ENCODE results near the gene MET.
"Not testable (repeated sequence)": the region's sequence is repeated elsewhere in the genome, so short reads cannot be mapped to it uniquely, and the experiment has no call there.

MET gene

DNA sequence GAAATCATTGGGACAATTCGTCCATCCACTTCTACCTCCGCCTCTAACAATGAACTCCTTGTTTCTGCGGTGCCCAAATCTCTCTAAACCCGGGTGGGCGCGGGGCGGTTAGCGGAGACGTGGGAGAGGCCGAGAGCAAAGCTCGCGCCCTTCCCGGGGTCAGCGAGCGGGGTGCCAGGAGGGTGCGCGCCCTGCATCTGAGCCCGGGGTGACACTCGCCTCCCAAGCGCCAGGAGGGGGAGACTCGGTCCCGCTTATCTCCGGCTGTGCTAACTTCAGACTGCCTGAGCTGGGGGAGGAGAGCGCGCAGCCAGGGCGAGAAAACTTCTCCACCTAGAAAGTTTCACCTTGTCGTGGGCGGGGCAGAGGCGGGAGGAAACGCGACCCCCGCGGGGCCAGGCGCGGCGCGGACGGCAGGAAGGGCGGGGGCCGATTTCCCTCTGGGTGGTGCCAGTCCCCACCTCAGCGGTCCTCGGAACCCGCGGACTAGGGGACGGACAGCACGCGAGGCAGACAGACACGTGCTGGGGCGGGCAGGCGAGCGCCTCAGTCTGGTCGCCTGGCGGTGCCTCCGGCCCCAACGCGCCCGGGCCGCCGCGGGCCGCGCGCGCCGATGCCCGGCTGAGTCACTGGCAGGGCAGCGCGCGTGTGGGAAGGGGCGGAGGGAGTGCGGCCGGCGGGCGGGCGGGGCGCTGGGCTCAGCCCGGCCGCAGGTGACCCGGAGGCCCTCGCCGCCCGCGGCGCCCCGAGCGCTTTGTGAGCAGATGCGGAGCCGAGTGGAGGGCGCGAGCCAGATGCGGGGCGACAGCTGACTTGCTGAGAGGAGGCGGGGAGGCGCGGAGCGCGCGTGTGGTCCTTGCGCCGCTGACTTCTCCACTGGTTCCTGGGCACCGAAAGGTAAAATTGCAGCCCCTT is at the start of gene MET:
Gene MET, plus strand, starts transcription at position 516 of the 915 bp plus-strand sequence. CDS start 26,889 bp downstream, outside the sequence.
- DNase-seq (ENCODE audit: low read depth): no peak

DNA sequence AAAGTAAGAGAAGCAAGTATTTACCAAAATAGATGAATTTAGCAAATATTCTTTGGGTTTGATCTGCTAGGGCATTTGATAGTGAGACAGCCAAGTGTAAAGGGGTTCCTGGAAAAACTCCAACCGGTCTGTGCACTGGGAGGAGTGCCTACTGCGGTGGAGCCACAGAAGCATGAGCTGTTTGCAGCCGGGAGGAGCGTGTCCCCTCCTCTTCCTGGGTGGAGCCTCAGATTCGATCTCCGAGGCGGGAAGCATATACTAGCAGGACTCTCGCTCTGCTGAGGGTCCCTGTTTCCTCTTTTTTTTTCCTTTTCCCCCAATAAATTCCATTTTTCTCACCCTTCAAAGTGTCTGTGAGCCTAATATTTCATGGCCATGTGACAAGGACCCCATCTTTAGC is 45.1 kb upstream of the MET start:
- DNase-seq (ENCODE audit: low read depth): peak; percentile 8

DNA sequence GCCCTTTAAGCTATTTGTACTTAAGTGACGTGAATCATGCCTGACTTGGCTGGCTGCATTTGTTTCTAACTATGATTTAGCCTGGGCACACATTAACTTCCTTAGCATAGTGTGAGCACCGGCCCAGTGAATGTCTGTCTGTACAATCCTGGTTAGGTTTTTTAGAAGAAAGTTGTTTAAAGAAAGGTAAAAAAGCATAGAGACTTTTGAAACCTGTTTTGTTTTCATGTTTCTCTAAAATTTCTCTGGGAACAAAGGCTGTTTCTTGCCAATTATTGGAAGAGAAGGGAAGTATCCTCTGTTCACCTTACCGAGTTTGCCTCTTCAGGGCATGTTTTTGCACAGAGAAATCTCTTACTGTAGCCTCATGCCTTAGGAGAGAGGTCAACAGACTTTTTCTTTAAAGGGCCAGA is 42.9 kb upstream of the MET start:
- DNase-seq (ENCODE audit: low read depth): no peak

DNA sequence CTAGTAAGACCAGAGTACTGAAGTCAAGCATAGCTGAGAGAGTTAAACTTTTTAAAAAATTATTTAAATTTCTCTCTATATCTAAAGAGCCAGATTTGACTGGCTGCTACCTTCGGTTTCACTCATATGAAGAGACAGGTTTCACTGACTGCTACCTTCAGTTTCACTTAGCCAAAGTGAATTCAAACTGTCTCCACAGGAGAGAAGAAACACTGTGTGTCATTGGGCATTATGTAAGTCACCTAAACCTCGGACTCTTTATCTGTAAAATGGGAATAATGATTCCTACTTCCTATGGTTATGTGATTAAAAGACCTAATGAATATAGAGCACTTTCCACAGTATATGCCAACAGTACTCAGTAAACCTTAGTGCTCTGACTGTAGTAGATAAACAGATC is 41.6 kb upstream of the MET start:
- no peak for DNase-seq (ENCODE audit: low read depth)

DNA sequence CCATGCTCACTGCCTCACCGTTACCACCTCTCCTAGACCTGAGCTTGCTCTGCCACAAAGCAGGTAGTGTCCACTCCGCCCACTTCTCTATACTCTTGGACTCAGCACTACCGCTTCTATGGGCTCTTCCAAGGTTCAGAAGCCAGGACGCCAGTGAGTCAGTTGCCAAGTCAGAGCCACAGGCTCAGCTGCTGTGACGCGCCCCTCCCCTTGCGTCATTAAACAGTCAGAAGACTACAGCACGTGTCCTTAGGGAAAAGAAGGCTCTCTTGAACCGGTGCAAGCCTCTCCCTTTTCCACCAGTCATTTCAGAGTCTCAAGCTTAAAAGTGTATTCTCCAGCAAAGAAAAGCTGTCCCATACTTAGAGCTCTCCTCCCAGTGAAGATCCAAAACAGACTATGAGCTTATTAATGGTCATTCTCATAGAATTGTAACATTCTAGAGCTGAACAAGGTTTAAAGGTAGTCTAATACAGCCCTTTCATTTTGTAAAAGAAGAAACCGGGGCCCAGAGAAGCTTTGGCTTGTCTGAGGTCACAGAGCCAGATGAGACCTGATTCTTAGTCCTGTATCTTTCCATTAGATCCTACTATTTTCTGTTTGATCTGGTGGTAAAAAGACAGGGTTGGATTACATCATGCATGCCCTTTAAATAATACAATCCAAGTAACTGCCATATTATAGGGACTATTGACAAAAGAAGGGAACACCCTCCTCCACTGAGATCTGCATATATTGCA is 40.9 kb upstream of the MET start:
- no peak for DNase-seq (ENCODE audit: low read depth)

DNA sequence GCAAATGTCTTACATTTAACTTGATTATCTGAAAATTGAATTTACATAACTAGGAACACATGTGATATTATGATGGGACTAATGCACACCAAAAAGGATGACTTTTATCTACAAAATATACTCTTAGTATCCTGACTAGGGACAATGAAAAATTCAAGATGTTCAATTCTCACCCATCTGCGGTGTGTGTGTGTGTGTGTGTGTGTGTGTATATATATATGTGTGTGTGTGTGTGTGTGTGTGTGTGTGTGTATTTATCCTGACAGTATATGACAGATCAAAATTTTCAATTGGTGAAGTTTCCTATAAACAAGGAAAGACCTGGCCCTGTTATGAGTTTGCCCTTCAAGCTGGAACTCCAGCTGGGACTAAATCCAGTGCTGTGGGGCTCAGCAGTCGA is 40.3 kb upstream of the MET start:
- DNase-seq (ENCODE audit: low read depth): no peak

DNA sequence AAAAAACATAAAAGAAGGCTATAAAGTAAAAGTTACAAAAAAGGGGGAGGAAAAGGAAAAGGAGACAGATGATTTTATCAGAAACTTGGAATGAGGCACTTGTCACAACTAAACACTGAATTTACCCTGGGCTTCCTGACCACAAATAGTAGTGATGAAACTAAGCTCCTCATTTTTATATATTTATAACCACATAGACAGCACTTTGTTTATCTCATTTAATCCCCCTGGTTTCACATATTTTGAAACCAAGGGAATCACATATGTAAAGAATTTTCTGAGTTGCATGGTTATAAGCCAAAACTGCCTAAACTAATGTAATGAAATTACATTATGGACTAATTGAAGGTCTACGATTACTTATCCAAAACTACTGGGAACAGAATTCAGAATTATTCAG is 39.6 kb upstream of the MET start:
- no peak for DNase-seq (ENCODE audit: low read depth)

DNA sequence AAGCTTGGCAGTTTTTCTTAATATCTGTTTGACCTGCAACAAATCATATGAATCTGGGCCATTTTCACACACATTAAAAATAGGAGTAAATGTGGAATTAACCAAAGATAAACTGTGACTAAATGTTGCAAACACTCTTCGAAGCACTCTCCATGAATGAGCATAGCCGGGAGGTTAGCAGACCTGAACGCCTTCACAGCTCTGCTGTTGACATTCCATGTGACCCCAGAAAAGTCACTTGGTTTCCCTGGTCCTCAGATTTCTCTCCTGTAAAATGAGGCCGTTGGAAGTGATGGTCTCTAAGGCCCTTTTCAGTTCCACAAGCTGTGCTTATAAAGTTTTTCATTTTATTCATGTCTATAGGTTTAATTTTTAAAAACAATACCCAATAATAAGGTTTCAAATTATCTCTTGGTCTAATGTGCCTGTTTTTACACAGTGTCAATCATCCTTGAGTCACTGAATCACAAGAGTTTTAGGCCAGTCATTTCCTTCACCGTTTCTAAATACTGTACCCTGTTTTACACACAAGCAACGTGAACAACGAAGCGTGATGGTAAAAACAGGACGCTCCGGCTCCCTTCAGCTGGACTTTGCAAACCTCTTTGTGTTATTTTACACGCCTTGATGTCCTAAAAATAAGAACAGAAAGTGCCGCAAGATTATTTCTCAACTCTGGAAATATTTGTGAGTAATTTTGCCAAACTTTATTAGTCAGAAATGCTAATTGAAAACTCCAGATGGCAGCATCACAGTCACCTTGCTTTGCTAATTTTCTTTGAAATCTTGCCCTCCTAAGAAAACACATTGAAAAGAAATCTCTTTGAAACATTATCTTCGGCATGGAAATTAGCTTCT is 38.6 kb upstream of the MET start:
- DNase-seq (ENCODE audit: low read depth): no peak

DNA sequence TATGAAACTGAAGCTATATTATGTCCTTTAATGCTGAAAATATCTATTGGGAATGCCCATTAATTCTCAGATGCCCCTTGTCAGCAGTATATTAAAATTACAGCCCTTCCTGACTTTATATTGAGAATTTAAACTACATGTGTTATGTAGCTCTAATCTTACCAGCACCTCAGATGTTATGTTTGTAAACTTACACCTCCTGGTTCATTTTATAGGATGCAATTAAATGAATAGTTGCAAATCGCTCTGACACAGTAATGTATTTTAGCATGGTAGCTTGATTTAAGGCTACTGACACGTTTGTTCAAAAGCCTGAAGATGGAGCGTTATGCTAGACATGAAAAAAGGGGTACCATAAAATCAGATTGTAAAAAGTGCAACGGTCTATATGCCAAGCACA is 35.0 kb upstream of the MET start:
- DNase-seq (ENCODE audit: low read depth): no peak

DNA sequence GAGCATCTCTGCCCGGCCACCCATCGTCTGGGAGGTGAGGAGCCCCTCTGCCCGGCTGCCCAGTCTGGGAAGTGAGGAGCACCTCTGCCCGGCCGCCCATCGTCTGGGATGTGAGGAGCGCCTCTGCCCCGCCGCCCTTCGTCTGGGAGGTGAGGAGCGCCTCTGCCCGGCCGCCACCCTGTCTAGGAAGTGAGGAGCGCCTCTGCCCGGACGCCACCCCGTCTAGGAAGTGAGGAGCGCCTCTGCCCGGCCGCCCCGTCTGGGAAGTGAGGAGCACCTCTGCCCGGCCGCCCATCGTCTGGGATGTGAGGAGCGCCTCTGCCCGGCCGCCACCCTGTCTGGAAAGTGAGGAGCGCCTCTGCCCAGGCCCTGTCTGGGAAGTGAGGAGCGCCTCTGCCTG is 33.4 kb upstream of the MET start:
- DNase-seq (ENCODE audit: low read depth): not testable (repeated sequence)

DNA sequence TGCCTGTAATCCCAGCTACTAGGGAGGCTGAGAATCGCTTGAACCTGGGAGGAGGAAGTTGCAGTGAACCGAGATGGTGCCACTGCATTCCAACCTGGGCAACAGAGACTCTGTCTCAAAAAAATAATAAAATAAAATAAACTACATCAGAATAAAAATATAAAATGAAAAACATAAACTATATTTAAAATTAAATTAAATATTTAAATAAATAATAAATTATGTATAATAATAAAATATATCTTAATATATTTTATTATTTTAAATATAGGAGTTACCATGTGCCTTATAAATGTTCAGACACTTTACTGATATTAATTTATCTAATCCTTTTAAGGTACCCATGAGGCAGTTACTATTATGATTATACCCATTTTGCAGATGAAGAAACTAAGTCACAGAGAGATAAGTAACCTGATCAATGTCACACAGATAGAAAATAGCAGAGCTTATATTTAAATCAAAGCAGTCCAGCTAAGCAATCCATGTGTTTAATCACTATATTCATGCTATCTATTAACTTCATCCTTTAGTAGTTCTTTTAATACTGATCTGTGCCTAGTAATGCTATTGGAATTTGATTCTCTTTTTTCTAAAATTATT is 30.3 kb upstream of the MET start:
- no peak for DNase-seq (ENCODE audit: low read depth)

DNA sequence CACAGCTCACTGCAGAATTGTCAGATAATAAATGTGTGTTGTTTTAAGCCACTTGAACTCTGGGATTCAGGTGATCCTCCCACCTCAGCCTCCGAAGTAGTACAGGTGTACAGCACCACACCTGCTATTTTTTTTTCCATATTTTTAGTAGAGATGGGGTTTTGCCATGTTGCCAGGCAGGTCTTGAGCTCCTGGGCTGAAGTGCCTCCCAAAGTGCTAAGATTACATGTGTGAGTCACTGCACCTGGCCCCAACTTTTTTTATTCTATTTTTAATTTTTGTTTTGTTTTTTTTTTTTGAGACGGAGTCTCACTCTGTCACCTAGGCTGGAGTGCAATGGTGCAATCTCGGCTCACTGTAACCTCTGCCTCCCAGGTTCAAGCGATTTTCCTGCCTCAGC is 28.8 kb upstream of the MET start:
- DNase-seq (ENCODE audit: low read depth): not testable (repeated sequence)

DNA sequence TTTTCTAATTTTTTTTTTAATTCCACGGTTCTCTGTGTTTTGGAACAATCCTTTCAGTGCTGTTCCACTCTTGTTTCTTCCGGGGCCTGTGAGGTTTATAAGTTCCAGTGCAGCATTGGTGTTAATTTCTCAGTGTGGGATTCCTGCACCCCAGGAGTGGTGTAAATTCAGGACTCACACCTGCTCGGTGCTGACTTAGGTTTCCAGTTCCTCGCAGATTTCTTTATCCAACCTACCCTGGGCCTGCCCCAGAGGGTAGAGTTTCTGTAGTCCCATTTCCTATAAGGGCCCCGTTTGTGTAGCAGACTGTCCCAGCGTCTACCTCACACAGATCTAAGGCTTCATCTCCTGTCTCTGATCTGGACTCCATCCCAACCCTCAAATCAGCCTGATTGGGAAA is 27.4 kb upstream of the MET start:
- DNase-seq (ENCODE audit: low read depth): no peak

DNA sequence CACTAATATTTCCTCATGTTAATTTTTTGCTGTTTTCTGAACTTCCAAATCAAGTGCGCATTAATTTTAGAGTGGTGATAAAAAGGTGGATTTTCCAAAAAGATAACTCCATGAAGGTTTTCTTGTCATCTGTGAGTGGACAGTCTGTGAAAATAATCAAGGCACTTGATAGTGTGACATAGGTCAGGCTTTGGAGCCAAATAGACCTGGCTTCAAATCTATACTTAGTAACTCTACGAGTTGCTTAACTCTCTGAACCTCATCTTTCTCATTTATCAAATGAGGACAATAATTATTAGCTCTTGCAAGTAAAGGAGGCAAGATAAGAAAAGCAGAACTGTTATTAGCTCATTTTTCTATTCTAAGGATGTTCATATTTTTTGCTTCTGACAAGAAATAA is 24.7 kb upstream of the MET start:
- no peak for DNase-seq (ENCODE audit: low read depth)

DNA sequence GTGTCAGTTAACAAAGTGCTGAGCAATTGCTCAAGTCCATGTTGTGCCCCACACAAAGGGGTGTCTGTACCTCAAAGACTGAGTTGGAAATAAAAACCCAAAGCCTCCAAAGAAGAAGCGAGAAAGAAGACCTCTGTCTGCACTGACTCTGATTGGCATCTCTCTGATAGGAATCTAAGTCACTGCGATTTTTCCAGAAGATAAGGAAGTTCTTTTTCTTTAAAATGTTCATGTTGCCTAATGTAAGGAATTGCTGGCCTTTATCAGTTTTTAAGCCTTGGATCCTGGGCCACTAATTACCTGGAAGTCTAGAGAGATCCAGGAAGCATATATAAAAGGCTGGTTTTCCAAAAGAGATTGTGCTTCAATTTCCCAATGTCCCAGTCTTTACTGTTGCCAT is 24.1 kb upstream of the MET start:
- no peak for DNase-seq (ENCODE audit: low read depth)

DNA sequence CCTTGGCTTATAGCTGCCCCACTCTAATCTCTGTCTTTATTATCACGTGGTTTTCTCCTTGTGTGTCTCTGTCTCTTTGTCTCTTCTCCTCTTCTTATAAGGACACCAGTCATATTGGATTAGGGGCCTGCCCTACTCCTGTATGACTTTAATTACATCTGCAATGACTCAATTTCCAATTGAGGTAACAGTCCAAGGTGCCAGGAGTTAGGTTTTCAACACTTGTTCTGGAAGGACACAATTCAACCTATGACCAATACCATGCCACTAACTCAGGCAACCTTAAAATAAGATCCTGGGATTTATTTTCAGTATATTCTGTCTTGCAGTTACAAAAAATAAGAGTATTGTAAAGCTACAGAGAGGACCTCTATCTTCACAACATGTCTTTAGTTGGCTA is 21.6 kb upstream of the MET start:
- no peak for DNase-seq (ENCODE audit: low read depth)

DNA sequence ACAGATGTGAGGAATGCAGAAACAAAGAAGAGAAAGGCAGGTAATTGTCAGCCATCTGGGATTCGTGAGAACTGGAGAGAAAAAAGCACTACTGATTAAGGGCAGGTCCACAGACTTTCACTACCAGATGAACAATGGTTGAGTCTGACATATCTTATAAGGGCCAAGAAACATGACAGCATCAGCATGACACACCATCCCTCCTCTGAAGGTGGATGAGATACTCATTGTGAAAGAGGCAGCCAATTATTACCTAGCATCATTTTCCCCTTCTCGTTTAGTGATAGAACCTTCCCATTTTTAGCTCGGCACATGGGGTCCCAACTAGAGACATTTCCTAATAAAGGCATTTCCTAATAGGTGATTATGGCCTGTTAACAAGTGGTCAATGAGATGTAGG is 19.2 kb upstream of the MET start:
- no peak for DNase-seq (ENCODE audit: low read depth)

DNA sequence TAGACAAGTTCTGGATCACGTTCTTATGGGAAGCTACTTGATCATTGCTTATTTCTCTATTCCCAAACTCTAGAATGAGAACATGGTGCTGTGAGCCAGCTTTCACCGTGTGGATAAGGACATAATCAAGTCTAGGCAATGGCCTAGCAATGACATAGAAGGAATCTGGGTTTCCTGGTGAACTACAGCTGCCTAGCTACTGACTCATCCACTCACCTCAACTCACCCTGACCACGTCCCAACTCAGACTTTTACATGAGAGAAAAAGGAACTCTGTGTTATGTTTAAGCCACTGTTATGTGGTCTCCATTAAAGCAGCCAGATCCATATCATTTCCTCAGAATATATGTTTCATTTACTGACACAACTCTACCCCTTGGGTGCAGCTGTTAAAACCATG is 18.8 kb upstream of the MET start:
- DNase-seq (ENCODE audit: low read depth): no peak

DNA sequence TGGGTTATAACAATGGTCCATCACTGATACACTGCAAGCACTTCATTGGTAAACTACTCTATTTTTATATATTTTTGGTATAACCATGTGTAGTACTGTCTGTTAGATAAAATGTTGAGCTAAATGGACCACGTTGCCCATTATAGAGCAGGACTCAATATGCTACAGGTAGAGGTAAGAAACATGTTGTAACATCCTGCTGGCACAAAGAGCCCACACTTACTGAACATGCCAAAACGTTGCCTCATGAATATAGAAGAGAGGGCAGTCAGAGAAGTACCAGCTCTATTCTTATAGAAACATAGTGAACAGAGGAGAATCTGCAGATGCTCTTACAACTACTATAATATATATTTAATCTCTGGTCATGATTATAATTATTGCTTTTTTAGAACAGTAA is 18.4 kb upstream of the MET start:
- DNase-seq (ENCODE audit: low read depth): no peak

DNA sequence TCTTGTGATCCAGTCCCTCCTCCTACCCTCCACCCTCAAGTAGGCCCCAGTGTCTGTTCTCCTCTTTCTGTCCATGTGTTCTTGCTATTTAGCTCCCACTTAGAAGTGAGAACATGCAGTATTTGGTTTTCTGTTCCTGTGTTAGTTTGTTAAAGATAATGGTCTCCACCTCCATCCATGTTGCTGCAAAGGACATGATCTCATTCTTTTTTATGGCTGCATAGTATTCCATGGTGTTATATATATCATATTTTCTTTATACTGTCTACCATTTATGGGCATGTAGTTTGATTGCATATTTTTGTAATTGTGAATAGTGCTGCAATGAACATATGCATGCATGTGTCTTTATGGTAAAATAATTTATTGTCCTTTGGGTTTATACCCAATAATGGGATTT is 12.7 kb upstream of the MET start:
- DNase-seq (ENCODE audit: low read depth): not testable (repeated sequence)

DNA sequence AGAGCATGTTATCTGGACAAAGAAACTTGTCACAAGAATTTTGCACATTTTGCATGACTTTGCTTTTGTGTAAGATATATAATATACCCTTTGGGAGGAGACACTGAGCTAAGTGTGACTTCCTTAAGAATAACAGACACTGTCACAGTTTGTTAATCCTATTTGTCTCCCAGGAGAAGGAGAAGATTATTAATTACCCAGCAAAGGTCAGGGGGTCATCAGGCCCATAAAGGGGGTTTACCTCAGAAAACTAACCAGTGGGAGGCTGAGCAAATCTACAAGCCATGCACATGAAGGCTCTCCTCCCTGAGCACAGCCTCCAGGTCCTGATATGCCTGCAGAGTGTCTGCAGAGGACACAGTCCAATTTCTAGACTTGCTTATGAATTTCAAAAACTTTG is 10.1 kb upstream of the MET start:
- DNase-seq (ENCODE audit: low read depth): no peak

DNA sequence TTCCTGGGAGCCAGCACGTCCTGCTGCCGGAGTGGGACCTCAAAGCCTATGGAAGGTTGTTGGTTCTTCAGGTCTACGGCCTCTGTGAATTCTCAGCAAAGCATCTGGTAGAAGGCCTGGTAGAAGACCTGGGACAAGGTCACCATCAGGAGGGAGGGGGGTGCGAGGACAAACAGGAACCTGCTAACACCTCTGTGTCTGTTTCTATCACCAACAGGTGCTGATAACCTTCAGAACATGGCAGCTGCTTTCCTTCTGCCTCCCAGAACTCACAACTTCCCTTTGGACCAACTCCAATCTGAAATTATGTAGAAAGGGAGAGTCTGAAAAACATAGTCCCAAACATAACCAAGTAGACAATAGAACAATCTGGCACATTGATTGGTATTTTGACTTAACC is 8.3 kb upstream of the MET start:
- DNase-seq (ENCODE audit: low read depth): no peak

All from CMK (cell line).